ENCODE data around the gene MCAT. TPM values are rescaled to one million over a fixed set of nuclear protein-coding genes. Genes with fewer than 3 reads are reported as not detected.

MCAT gene
- total and polyA plus RNA-seq, 2 of the 4 experiments (the other 2 are of a cell fraction), result 7.3 to 19.7 TPM

GRCh38 chr22:43129426-43130425 lies 13.5 kb downstream of the MCAT start:
- no peak for TF ChIP-seq CEBPB (IDR thresholded peaks at IDR 0.05; ENCODE audit: low read depth, low read length)
- TF ChIP-seq SMC3 (IDR thresholded peaks at IDR 0.05; ENCODE audit: low read depth, low read length), result no peak
- TF ChIP-seq CHD1 (IDR thresholded peaks at IDR 0.05; ENCODE audit: low read depth, low read length), result no peak
- TF ChIP-seq RFX5 (IDR thresholded peaks at IDR 0.05; ENCODE audit: low read depth, low read length), result no peak
- TF ChIP-seq, protein P1, sequence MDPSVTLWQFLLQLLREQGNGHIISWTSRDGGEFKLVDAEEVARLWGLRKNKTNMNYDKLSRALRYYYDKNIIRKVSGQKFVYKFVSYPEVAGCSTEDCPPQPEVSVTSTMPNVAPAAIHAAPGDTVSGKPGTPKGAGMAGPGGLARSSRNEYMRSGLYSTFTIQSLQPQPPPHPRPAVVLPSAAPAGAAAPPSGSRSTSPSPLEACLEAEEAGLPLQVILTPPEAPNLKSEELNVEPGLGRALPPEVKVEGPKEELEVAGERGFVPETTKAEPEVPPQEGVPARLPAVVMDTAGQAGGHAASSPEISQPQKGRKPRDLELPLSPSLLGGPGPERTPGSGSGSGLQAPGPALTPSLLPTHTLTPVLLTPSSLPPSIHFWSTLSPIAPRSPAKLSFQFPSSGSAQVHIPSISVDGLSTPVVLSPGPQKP (IDR thresholded peaks at IDR 0.05; ENCODE audit: borderline replicate concordance, low read depth, low read length), result no peak
- TF ChIP-seq RCOR1 (IDR thresholded peaks at IDR 0.05; ENCODE audit: insufficient replicate concordance, low read length), result no peak
- no peak for TF ChIP-seq FOS (IDR thresholded peaks at IDR 0.05; ENCODE audit: low read depth, low read length)
- no peak for TF ChIP-seq BHLHE40 (IDR thresholded peaks at IDR 0.05; ENCODE audit: low read depth, low read length)
- TF ChIP-seq NFE2L2 (IDR thresholded peaks at IDR 0.05; ENCODE audit: low read depth, low read length), result no peak
- TF ChIP-seq, protein P2, sequence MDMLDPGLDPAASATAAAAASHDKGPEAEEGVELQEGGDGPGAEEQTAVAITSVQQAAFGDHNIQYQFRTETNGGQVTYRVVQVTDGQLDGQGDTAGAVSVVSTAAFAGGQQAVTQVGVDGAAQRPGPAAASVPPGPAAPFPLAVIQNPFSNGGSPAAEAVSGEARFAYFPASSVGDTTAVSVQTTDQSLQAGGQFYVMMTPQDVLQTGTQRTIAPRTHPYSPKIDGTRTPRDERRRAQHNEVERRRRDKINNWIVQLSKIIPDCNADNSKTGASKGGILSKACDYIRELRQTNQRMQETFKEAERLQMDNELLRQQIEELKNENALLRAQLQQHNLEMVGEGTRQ (IDR thresholded peaks at IDR 0.05; ENCODE audit: low read depth, low read length), result no peak
- no peak for TF ChIP-seq MXI1 (IDR thresholded peaks at IDR 0.05; ENCODE audit: borderline replicate concordance, low read depth, low read length)
- no peak for TF ChIP-seq MAFK (IDR thresholded peaks at IDR 0.05; ENCODE audit: low read depth, low read length)
- no peak for TF ChIP-seq RAD21 (IDR thresholded peaks at IDR 0.05; ENCODE audit: low read length)
- Histone ChIP-seq H2BK120ac (ENCODE audit: low read depth, low read length) (no peak overlapping the region), H4K20me1 (ENCODE audit: insufficient read depth, low read length) (no peaks in the 10 kb centered on the region), H2BK20ac (ENCODE audit: low read depth, low read length) (no peak overlapping the region), H3K9me3 (ENCODE audit: control insufficient read depth, insufficient read depth, low read length) (no peaks in the 10 kb centered on the region), H3K4me2 (ENCODE audit: low read depth, low read length) (no peak overlapping the region), H3K4me3 (ENCODE audit: insufficient read depth, low read depth, low read length) (no peak overlapping the region), H3K4me1 (ENCODE audit: control insufficient read depth, insufficient read depth, low read length) (peaks cover 12% of the 10 kb centered on the region), H3K27me3 (ENCODE audit: control insufficient read depth, insufficient read depth, low read length) (no peaks in the 10 kb centered on the region), H3K23ac (ENCODE audit: low read depth, low read length) (no peak overlapping the region), H3K4ac (ENCODE audit: low read depth, low read length) (no peak overlapping the region), H3K18ac (ENCODE audit: low read depth, low read length) (no peak overlapping the region), H2AK9ac (replicated peaks; ENCODE audit: low read depth, low read length, poor library complexity) (peak overlapping the region; percentile 65), H3K9ac (ENCODE audit: low read depth, low read length) (no peak overlapping the region), H2AFZ (replicated peaks; ENCODE audit: low read length, poor library complexity) (no peak overlapping the region), H3K56ac (ENCODE audit: extremely low read depth, insufficient read depth, low read length) (no peak overlapping the region), H2BK5ac (ENCODE audit: low read depth, low read length, poor library complexity, severe bottlenecking) (no peak overlapping the region), H3K27ac (ENCODE audit: insufficient read depth, low read length) (no peak overlapping the region), H2AK5ac (ENCODE audit: low read depth, low read length) (no peak overlapping the region), H4K8ac (ENCODE audit: low read depth in 2 of 2, low read length in 2 of 2) (no peak overlapping the region), H4K5ac (ENCODE audit: low read depth, low read length) (no peak overlapping the region), H3K14ac (replicated peaks; ENCODE audit: low read depth, low read length) (no peak overlapping the region), H2BK15ac (ENCODE audit: low read depth, low read length) (no peak overlapping the region), H3K36me3 (ENCODE audit: control insufficient read depth, insufficient read depth, low read length) (peaks cover 17% of the 10 kb centered on the region), H3K9me1 (ENCODE audit: insufficient read depth, low read length) (peaks cover 11% of the 10 kb centered on the region), H3K79me1 (ENCODE audit: low read depth in 1 of 2, low read length in 2 of 2) (peaks cover 0 to 3% of the 10 kb centered on the region in 2 experiments; a peak in 1 of 4 replicates), H4K91ac (ENCODE audit: insufficient read depth, low read depth, low read length) (no peak overlapping the region)
- DNase-seq (no peak), ATAC-seq (ENCODE audit: low read depth) (no peak)
- intact Hi-C loops (cut with micrococcal nuclease), result no loop called here
- POLR2A ChIA-PET (ENCODE audit: unreplicated experiment), result no interaction called here
- CTCF ChIA-PET, result no interaction called here
- in situ Hi-C loops (cut with MboI; ENCODE audit: low sequenced_read_pairs), result no loop called here
- 69% methylated on average over 8 of the region's 16 CpGs; no CpG with 5 or more reads in 1 of the 2 experiments for WGBS, 2 experiments (ENCODE audit: extremely low coverage in 2 of 2, insufficient read length in 1 of 2)
- no TSS peak for BruUV-seq (replicated peaks)
- dilution Hi-C loops (cut with HindIII; ENCODE audit: low sequenced_read_pairs, unreplicated experiment), result no loop called here

All from IMR-90 (cell line).